GM19397 (cell line): ENCODE data around the gene PUM2.

Experiments
- ATAC-seq: cut with Tn5 transposase; IDR thresholded peaks from one replicate; pipeline ENCODE4 v1.9.1; 2021; ENCODE audit warnings: mild to moderate bottlenecking, moderate library complexity; ENCODE audit not compliant: unreplicated experiment

The PUM2 gene

GRCh38 chr2:20205069-20205468, 145.6 kb downstream of the PUM2 start:
- no peak for ATAC-seq

- ATAC-seq = no peak
These were observed 147.0 kb downstream of the PUM2 start for GRCh38 chr2:20203521-20204225.

GRCh38 chr2:20203072-20203471, 147.6 kb downstream of the PUM2 start:
- ATAC-seq = no peak

- no peak for ATAC-seq
These were observed 149.0 kb downstream of the PUM2 start for GRCh38 chr2:20201671-20202070.

- no peak for ATAC-seq
These were observed 149.7 kb downstream of the PUM2 start for GRCh38 chr2:20200697-20201555.

GRCh38 chr2:20199633-20200270, 150.9 kb downstream of the PUM2 start:
- ATAC-seq = no peak

GRCh38 chr2:20198796-20199632, 151.6 kb downstream of the PUM2 start:
- ATAC-seq = no peak
